Upper lobe of left lung (tissue), 6 donors: ENCODE data around the gene MAG. TPM values are rescaled to one million over a fixed set of nuclear protein-coding genes. Genes with fewer than 3 reads are reported as not detected.
A peak's percentile ranks its signal among the peaks of the same experiment; 100 is the strongest.

ENCODE experiments used
- ATAC-seq, 2 donors: fragments of 200-7000 bp; cut with Tn5 transposase; one replicate each; pipeline ENCODE4 v1.9.1; 2022; ENCODE audit warnings: mild to moderate bottlenecking in 2 of 2, moderate library complexity in 2 of 2; ENCODE audit not compliant: low FRiP score in 2 of 2
- DNase-seq, 2 donors: peaks; one replicate each; pipeline ENCODE4 v3.0.0-alpha.2; 2019 to 2020
- H3K27ac ChIP-seq, 4 donors: fragments of 200-600 bp; sonication (generic); one replicate each; pipeline ENCODE4 v1.5.1; 2016 to 2019
- H3K27me3 ChIP-seq, 4 donors: fragments of 200-600 bp; sonication (generic); one replicate each; pipeline ENCODE4 v1.5.1; 2017 to 2019
- H3K36me3 ChIP-seq, 4 donors: fragments of 200-600 bp; sonication (generic); one replicate each; pipeline ENCODE4 v1.5.1; 2016 to 2019
- H3K4me1 ChIP-seq, 4 donors: fragments of 200-600 bp; sonication (generic); one replicate each; pipeline ENCODE4 v1.5.1; 2018 to 2019
- H3K4me3 ChIP-seq, 4 donors: fragments of 200-600 bp; sonication (generic); one replicate each; pipeline ENCODE4 v1.5.1; 2017 to 2019; ENCODE audit warnings: mild to moderate bottlenecking in 2 of 4, moderate library complexity in 1 of 4
- H3K9me3 ChIP-seq, 4 donors: fragments of 200-600 bp; sonication (generic); one replicate each; pipeline ENCODE4 v1.5.1; 2018 to 2019
- EP300 ChIP-seq, 4 donors: sonication (generic); formaldehyde crosslinking; IDR thresholded peaks; one replicate each; pipeline ENCODE4 v1.5.1; 2017; ENCODE audit warnings: antibody characterized with exemption in 4 of 4, control low read depth in 2 of 4
- POLR2A ChIP-seq, 4 donors: fragments of 450-650 bp; IDR thresholded peaks; one replicate each; pipeline ENCODE4 v1.5.1; 2016 to 2017; ENCODE audit warnings: antibody characterized with exemption in 4 of 4, mild to moderate bottlenecking in 2 of 4
- POLR2AphosphoS5 ChIP-seq, 2 donors: sonication (generic); formaldehyde crosslinking; IDR thresholded peaks; one replicate each; pipeline ENCODE4 v1.5.1; 2017; ENCODE audit warnings: antibody characterized with exemption in 2 of 2
- WGBS, 2 donors: methylation state at CpG; one replicate each; pipeline ENCODE4 v1.1.5; 2017 to 2018; 5-methylcytosine and 5-hydroxymethylcytosine counted together
- total RNA-seq, 6 donors: library from RNA; depleted of rRNA in 4 of 6; stranded (reverse); fragments of >200 nt in 4 of 6; gene quantifications; one replicate each; pipeline versions ENCODE4 v1.1.0 to v1.2.1, GENCODE V29; 2016 to 2021
- TF ChIP-seq, protein P1 (sequence below), 6 experiments: fragments of 450-650 bp in 4 of 6; fragments of 200-600 bp in 2 of 6; sonication (generic) in 2 of 6; IDR thresholded peaks; one replicate each; pipeline ENCODE4 v1.5.1; 2016 to 2019; ENCODE audit warnings: antibody characterized with exemption in 6 of 6
- donor health status: DM: no; HTN: no; CAD: no; lungs with moderate emphysema.
- donor health status: DM: no; HTN: yes; CAD: no; lungs with severe emphysema.

The MAG gene
- total RNA-seq, 6 donors from 2014 or later = 0.51 to 6.2 (median 2.2) TPM; not detected in 2

DNA sequence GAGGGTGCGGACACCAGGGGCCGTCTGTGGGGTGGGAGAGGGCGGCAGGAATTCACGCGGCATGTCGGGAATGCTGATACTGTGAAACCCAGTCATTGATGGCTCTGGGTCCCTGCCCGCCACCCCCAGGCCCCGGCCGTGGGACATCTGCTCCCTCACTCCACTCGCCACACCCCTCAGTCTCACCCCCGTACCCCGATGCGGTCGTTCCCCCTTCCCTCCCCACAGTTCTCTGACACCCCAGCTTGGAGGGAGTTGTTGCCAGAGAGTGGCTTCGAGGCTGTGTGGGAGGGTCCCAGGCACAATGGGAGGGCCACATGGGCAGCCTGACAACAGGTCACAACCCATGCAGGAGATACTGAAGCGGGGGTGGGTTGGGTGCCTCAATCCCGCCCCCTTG is 1.8 kb downstream of the MAG start:
- 69 to 75% methylated on average over 15 to 17 of the region's 17 CpGs for WGBS, 2 donors
- peak in 1 of 2 donors; percentile 71 for DNase-seq
- Histone ChIP-seq H3K4me3 (no peak overlapping the region), H3K4me1 (no peaks in the 10 kb centered on the region), H3K9me3 (no peaks in the 10 kb centered on the region), H3K27ac (no peak overlapping the region), H3K36me3 (no peaks in the 10 kb centered on the region), H3K27me3 (no peaks in the 10 kb centered on the region)
- ATAC-seq = no peak
- TF ChIP-seq POLR2A (IDR thresholded peaks at IDR 0.05) (no peak), EP300 (IDR thresholded peaks at IDR 0.05) (no peak), POLR2AphosphoS5 (IDR thresholded peaks at IDR 0.05) (no peak)
- TF ChIP-seq, protein P1, sequence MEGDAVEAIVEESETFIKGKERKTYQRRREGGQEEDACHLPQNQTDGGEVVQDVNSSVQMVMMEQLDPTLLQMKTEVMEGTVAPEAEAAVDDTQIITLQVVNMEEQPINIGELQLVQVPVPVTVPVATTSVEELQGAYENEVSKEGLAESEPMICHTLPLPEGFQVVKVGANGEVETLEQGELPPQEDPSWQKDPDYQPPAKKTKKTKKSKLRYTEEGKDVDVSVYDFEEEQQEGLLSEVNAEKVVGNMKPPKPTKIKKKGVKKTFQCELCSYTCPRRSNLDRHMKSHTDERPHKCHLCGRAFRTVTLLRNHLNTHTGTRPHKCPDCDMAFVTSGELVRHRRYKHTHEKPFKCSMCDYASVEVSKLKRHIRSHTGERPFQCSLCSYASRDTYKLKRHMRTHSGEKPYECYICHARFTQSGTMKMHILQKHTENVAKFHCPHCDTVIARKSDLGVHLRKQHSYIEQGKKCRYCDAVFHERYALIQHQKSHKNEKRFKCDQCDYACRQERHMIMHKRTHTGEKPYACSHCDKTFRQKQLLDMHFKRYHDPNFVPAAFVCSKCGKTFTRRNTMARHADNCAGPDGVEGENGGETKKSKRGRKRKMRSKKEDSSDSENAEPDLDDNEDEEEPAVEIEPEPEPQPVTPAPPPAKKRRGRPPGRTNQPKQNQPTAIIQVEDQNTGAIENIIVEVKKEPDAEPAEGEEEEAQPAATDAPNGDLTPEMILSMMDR (IDR thresholded peaks at IDR 0.05) = no peak

DNA sequence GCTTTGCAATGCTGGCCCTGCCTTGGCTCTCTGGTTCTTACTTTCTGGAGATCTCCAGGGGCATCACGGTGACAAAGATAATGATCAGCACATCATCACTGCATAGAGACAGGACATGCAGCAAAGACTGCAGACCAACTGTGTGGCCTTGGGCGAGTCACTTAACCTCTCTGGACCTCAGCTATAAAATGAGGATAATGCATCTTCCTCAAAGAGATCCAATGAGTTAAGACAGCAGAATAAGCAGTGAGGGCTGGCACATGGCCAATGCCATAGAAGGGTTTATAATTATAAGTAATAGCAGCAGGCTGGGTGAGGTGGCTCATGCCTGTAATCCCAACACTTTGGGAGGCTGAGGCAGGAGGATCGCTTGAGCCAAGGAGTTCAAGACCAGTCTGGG is 2.4 kb downstream of the MAG start:
- H3K27ac ChIP-seq = no peak overlapping the region
- H3K36me3 ChIP-seq = no peaks in the 10 kb centered on the region
- TF ChIP-seq, protein P1 (IDR thresholded peaks at IDR 0.05) = no peak
- no peak for TF ChIP-seq POLR2AphosphoS5 (IDR thresholded peaks at IDR 0.05)
- no peak for TF ChIP-seq POLR2A (IDR thresholded peaks at IDR 0.05)
- no peak for TF ChIP-seq EP300 (IDR thresholded peaks at IDR 0.05)
- DNase-seq (no peak), ATAC-seq (no peak)
- 79 to 86% methylated on average over 2 to 3 of the region's 3 CpGs for WGBS, 2 donors
- H3K9me3 ChIP-seq = no peaks in the 10 kb centered on the region
- H3K4me1 ChIP-seq = no peaks in the 10 kb centered on the region
- no peaks in the 10 kb centered on the region for H3K27me3 ChIP-seq
- H3K4me3 ChIP-seq = no peak overlapping the region

DNA sequence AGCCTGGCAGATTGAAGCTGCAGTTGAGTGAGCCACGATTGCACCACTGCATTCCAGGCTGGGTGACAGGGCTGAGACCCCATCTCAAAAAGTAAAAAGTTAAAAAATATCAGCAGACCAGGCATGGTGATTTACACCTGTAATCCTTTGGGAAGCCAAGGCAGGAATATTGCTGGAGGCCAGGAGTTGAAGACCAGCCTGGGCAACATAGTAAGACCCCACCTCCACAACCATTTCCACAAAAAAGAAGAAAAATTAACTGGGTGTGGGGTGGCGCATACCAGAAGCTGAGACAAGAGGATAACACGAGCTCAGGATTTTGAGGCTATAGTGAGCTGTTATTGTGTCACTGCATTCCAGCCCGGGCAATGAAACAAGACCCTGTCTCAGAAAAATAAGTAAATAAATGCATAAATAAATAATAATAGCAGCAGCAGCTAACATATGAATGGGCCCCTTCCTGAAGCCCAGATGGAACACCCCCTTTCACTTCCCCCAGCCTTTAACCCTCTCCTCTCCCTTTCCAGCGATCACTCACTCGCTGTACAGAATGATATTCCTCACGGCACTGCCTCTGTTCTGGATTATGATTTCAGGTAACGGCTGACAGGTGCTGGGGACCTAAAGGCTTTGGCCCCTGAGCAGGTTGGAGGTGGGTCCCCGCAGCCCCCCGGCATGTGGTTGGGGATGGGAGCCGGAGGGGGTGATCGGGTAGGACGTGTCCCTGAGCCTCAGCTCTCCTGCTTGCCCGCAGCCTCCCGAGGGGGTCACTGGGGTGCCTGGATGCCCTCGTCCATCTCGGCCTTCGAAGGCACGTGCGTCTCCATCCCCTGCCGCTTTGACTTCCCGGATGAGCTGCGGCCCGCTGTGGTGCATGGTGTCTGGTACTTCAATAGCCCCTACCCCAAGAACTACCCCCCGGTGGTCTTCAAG is 3.2 kb downstream of the MAG start:
- Histone ChIP-seq H3K27ac (no peak overlapping the region), H3K9me3 (no peaks in the 10 kb centered on the region), H3K4me1 (peaks cover 0 to 3% (median 0%) of the 10 kb centered on the region in 4 donors), H3K27me3 (no peaks in the 10 kb centered on the region), H3K4me3 (no peak overlapping the region), H3K36me3 (no peaks in the 10 kb centered on the region)
- ATAC-seq = no peak
- TF ChIP-seq POLR2A (IDR thresholded peaks at IDR 0.05) (no peak), POLR2AphosphoS5 (IDR thresholded peaks at IDR 0.05) (no peak), EP300 (IDR thresholded peaks at IDR 0.05) (no peak)
- TF ChIP-seq, protein P1 (IDR thresholded peaks at IDR 0.05) = no peak
- WGBS, 2 donors = 50 to 56% methylated on average over 10 to 15 of the region's 25 CpGs
- peak in 1 of 2 donors; percentile 70 for DNase-seq

DNA sequence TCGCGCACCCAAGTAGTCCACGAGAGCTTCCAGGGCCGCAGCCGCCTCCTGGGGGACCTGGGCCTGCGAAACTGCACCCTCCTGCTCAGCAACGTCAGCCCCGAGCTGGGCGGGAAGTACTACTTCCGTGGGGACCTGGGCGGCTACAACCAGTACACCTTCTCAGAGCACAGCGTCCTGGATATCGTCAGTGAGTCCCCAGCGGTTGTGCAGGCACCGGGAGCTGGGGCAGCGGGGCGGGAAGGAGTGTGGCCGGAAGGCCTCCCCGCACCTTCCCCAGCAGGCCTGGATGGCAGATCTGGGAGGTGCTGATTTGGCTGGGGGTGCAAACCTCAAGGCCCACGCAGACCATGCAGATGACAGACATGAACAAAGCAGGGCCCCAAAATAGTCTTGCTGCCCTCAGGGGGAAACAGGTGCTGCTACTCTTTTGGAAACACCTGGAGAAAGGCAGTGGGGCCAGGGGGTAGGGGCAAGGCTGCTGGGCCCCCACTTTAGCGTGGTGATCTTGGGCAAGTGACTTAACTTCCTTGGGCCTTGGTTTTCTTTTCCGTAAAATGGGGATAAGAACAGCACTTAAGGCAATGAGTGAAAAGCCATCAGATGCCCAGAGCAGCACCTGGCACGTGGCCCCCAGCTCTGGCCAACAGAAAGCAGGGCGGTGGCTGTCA is 4.0 kb downstream of the MAG start:
- peak in 1 of 2 donors; percentile 67 for DNase-seq
- Histone ChIP-seq H3K36me3 (no peaks in the 10 kb centered on the region), H3K4me1 (peaks cover 0 to 3% (median 0%) of the 10 kb centered on the region in 4 donors), H3K4me3 (no peak overlapping the region), H3K9me3 (no peaks in the 10 kb centered on the region), H3K27ac (no peak overlapping the region), H3K27me3 (no peaks in the 10 kb centered on the region)
- TF ChIP-seq EP300 (IDR thresholded peaks at IDR 0.05) (no peak), POLR2AphosphoS5 (IDR thresholded peaks at IDR 0.05) (no peak), POLR2A (IDR thresholded peaks at IDR 0.05) (no peak)
- TF ChIP-seq, protein P1 (IDR thresholded peaks at IDR 0.05) = no peak
- ATAC-seq = no peak
- WGBS, 2 donors = 40 to 47% methylated on average over 13 to 24 of the region's 24 CpGs
